Loucy (cell line): Measurements from ENCODE around the gene EEFSEC.

ENCODE experiments used
- H2AFZ ChIP-seq: fragments of 200-600 bp; sonication (generic); 2 replicates; pipeline ENCODE4 v1.6.0; 2016; ENCODE audit warnings: antibody characterized with exemption, mild to moderate bottlenecking, low read length, moderate library complexity
- H3F3A ChIP-seq: fragments of 200-600 bp; 2 replicates; pipeline ENCODE4 v1.6.0; 2016; ENCODE audit warnings: antibody characterized with exemption, low read depth, mild to moderate bottlenecking
- H3K27me3 ChIP-seq: fragments of 200-600 bp; sonication (generic); 2 replicates; pipeline ENCODE4 v1.6.1; 2014; ENCODE audit warnings: low read length, mild to moderate bottlenecking; ENCODE audit not compliant: insufficient read depth, poor library complexity, severe bottlenecking
- H3K36me3 ChIP-seq: fragments of 200-600 bp; sonication (generic); 2 replicates; pipeline ENCODE4 v1.6.1; 2016; ENCODE audit warnings: low read length; ENCODE audit not compliant: insufficient read depth
- H3K4me1 ChIP-seq: fragments of 200-600 bp; sonication (generic); 2 replicates; pipeline ENCODE4 v1.5.1; 2014; ENCODE audit warnings: low read length, mild to moderate bottlenecking; ENCODE audit not compliant: insufficient read depth, poor library complexity, severe bottlenecking
- H3K4me2 ChIP-seq: fragments of 200-600 bp; sonication (generic); 2 replicates; pipeline ENCODE4 v1.6.0; 2014; ENCODE audit warnings: antibody characterized with exemption, low read length, low read depth, mild to moderate bottlenecking; ENCODE audit not compliant: poor library complexity, severe bottlenecking
- H3K4me3 ChIP-seq: fragments of 200-600 bp; sonication (generic); 2 replicates; pipeline ENCODE4 v1.5.1; 2014; ENCODE audit warnings: low read length, mild to moderate bottlenecking, mixed read lengths; ENCODE audit not compliant: poor library complexity, severe bottlenecking
- H3K79me2 ChIP-seq: fragments of 200-600 bp; sonication (generic); 2 replicates; pipeline ENCODE4 v1.6.1; 2014; ENCODE audit warnings: low read length; ENCODE audit not compliant: insufficient read depth
- H3K9ac ChIP-seq: fragments of 200-600 bp; sonication (generic); 2 replicates; pipeline ENCODE4 v1.6.0; 2014; ENCODE audit warnings: mild to moderate bottlenecking, low read depth, low read length, moderate library complexity; ENCODE audit not compliant: poor library complexity, severe bottlenecking
- H3K9me2 ChIP-seq: fragments of 200-600 bp; sonication (generic); replicated peaks from 2 replicates; pipeline ENCODE4 v1.6.1; 2016; ENCODE audit warnings: low read depth, low read length, mixed read lengths
- H3K9me3 ChIP-seq: fragments of 200-600 bp; sonication (generic); 2 replicates; pipeline ENCODE4 v1.6.1; 2014; ENCODE audit warnings: mild to moderate bottlenecking, antibody characterized with exemption, low read length, low read depth; ENCODE audit not compliant: insufficient read depth
- H4K20me1 ChIP-seq: fragments of 200-600 bp; sonication (generic); 2 replicates; pipeline ENCODE4 v1.6.0; 2014; ENCODE audit warnings: antibody characterized with exemption, low read length, mild to moderate bottlenecking; ENCODE audit not compliant: insufficient read depth, poor library complexity, severe bottlenecking
- CTCF ChIP-seq: fragments of 200-600 bp; sonication (generic); conservative IDR thresholded peaks from 2 replicates; pipeline ENCODE4 v1.5.1; 2014; ENCODE audit warnings: mild to moderate bottlenecking, antibody characterized with exemption, low read length
- EZH2phosphoT487 ChIP-seq: fragments of 200-600 bp; IDR thresholded peaks from 2 replicates; pipeline ENCODE4 v1.6.1; 2018; ENCODE audit warnings: antibody characterized with exemption, mild to moderate bottlenecking, moderate library complexity, borderline replicate concordance

Gene EEFSEC

GRCh38 chr3:128270559-128271492, 117.5 kb downstream of the EEFSEC start:
- no peak overlapping the region for H3K9ac ChIP-seq
- no peak overlapping the region for H2AFZ ChIP-seq
- no peaks in the 10 kb centered on the region for H3K27me3 ChIP-seq
- no peaks in the 10 kb centered on the region for H3K4me1 ChIP-seq
- H3K9me3 ChIP-seq: no peaks in the 10 kb centered on the region
- H3F3A ChIP-seq: no peaks in the 10 kb centered on the region
- no peaks in the 10 kb centered on the region for H3K9me2 ChIP-seq
- no peaks in the 10 kb centered on the region for H3K79me2 ChIP-seq
- H3K4me2 ChIP-seq: no peak overlapping the region
- no peak overlapping the region for H3K4me3 ChIP-seq
- H4K20me1 ChIP-seq: no peaks in the 10 kb centered on the region
- TF ChIP-seq CTCF (no peak), EZH2phosphoT487 (no peak)
- H3K36me3 ChIP-seq: peaks cover 6% of the 10 kb centered on the region; the same call in 1 of the 2 replicates

- H3K79me2 ChIP-seq: no peaks in the 10 kb centered on the region
- no peak overlapping the region for H3K9ac ChIP-seq
- H3K4me1 ChIP-seq: no peaks in the 10 kb centered on the region
- H2AFZ ChIP-seq: no peak overlapping the region
- no peaks in the 10 kb centered on the region; the same call in 1 of the 2 replicates for H3K36me3 ChIP-seq
- H3F3A ChIP-seq: no peaks in the 10 kb centered on the region
- no peak for TF ChIP-seq CTCF
- no peak for TF ChIP-seq EZH2phosphoT487
- H3K27me3 ChIP-seq: no peaks in the 10 kb centered on the region
- H3K9me3 ChIP-seq: no peaks in the 10 kb centered on the region
- H3K4me2 ChIP-seq: no peak overlapping the region
- no peaks in the 10 kb centered on the region for H3K9me2 ChIP-seq
- no peaks in the 10 kb centered on the region for H4K20me1 ChIP-seq
- no peak overlapping the region for H3K4me3 ChIP-seq
Observed at GRCh38 chr3:128271536-128272332, 118.5 kb downstream of the EEFSEC start.

DNA sequence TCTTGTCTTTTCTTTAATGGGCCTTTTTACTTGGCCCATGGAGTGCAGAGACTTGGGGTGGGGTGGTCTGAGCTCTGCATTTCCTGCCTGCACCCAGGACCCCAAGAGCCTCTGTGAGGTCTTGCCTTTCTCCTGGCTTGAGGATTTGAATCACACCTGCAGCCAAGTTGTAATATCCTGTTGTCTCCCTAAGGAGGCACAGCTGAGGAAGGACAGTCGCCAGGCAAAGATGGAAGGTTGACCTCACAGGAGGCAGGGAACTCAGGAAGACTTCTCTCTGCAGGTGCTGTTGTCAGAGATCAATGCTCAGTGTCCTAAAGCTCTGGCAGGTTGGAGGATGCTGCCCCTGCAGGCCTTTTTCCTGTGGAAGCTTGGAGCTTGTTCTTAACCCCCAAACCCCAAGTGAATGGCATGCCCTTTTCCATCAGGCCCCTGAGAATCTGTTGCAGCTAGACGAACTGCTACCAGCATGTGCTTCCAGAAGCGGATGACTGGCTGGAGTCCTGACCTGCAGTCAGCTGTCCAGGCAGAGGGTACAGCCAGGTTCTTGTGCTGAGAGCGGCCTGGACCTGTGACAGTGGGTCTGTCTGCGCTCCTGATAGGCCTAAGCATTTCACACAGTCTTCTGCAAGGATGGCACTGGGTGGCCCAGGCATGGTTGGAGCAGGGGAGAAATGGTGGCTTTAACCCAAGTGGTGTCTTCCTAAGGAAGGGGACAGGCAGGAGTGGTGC, 120.0 kb downstream of the EEFSEC start:
- Histone ChIP-seq H3K79me2 (no peaks in the 10 kb centered on the region), H3K4me1 (no peaks in the 10 kb centered on the region), H3F3A (no peaks in the 10 kb centered on the region), H3K27me3 (no peaks in the 10 kb centered on the region), H3K36me3 (no peaks in the 10 kb centered on the region; the same call in 1 of the 2 replicates), H3K9ac (no peak overlapping the region), H4K20me1 (no peaks in the 10 kb centered on the region), H3K4me2 (no peak overlapping the region), H3K4me3 (no peak overlapping the region), H3K9me2 (no peaks in the 10 kb centered on the region), H3K9me3 (no peaks in the 10 kb centered on the region), H2AFZ (no peak overlapping the region)
- TF ChIP-seq CTCF: no peak
- TF ChIP-seq EZH2phosphoT487: no peak
